Kidney tubule cell (primary cell): Measurements from ENCODE around the gene CLP1.
"Not testable (repeated sequence)": the region's sequence is repeated elsewhere in the genome, so short reads cannot be mapped to it uniquely, and the experiment has no call there.

Experiments
- DNase-seq: peaks from one replicate; pipeline ENCODE4 v3.0.0-alpha.2; 2018; ENCODE audit warnings: low spot score

The CLP1 gene

GRCh38 chr11:57641011-57641807, 16.4 kb upstream of the CLP1 start:
- DNase-seq, result peak; percentile 65

- DNase-seq, result no peak
These were observed 13.8 kb upstream of the CLP1 start for GRCh38 chr11:57643802-57644201.

GRCh38 chr11:57644748-57645688, 12.5 kb upstream of the CLP1 start:
- DNase-seq, result peak; percentile 69

- DNase-seq, result no peak
These were observed 11.9 kb upstream of the CLP1 start for GRCh38 chr11:57645689-57646085.

- no peak for DNase-seq
These were observed 11.3 kb upstream of the CLP1 start for GRCh38 chr11:57646194-57646798.

- peak; percentile 35 for DNase-seq
These were observed 10.7 kb upstream of the CLP1 start for GRCh38 chr11:57646799-57647303.

GRCh38 chr11:57647372-57647771, 10.2 kb upstream of the CLP1 start:
- DNase-seq, result no peak

GRCh38 chr11:57647960-57648800, 9.4 kb upstream of the CLP1 start:
- DNase-seq, result peak; percentile 36

GRCh38 chr11:57648801-57649735, 8.5 kb upstream of the CLP1 start:
- DNase-seq, result no peak

GRCh38 chr11:57649826-57650738, 7.5 kb upstream of the CLP1 start, which contains the start of gene YPEL4:
Gene YPEL4 (minus strand): TSS chr11:57649912. CDS start chr11:57647107, 2,805 bp downstream.
- DNase-seq, result peak; percentile 71

GRCh38 chr11:57650739-57651090, 6.8 kb upstream of the CLP1 start:
- DNase-seq, result peak; percentile 84

GRCh38 chr11:57651408-57651807, 6.2 kb upstream of the CLP1 start:
- no peak for DNase-seq

GRCh38 chr11:57652230-57652629, 5.3 kb upstream of the CLP1 start:
- DNase-seq, result not testable (repeated sequence)

- no peak for DNase-seq
These were observed 4.9 kb upstream of the CLP1 start for GRCh38 chr11:57652662-57653061.

- DNase-seq, result no peak
These were observed 4.4 kb upstream of the CLP1 start for GRCh38 chr11:57653163-57653562.

GRCh38 chr11:57656885-57657193, 723 bp upstream of the CLP1 start:
- DNase-seq, result no peak

- no peak for DNase-seq
These were observed 430 bp downstream of the CLP1 start for GRCh38 chr11:57658023-57658361.

GRCh38 chr11:57659669-57660068, 2.1 kb downstream of the CLP1 start:
- no peak for DNase-seq

- DNase-seq, result no peak
These were observed 5.3 kb downstream of the CLP1 start for GRCh38 chr11:57662893-57663292.

GRCh38 chr11:57663975-57664374, 6.4 kb downstream of the CLP1 start:
- no peak for DNase-seq
